Aorta (tissue), 5 donors: ENCODE data around the gene SERHL2. TPM values are rescaled to one million over a fixed set of nuclear protein-coding genes. Genes with fewer than 3 reads are reported as not detected.
A peak's percentile ranks its signal among the peaks of the same experiment; 100 is the strongest.
"Not testable (repeated sequence)": the region's sequence is repeated elsewhere in the genome, so short reads cannot be mapped to it uniquely, and the experiment has no call there.

Experiments used
- ATAC-seq: fragments of 200-7000 bp; cut with Tn5 transposase; one replicate; pipeline ENCODE4 v1.9.1; 2022; ENCODE audit warnings: moderate library complexity; ENCODE audit not compliant: low FRiP score
- DNase-seq, 2 donors: peaks; one replicate each; pipeline ENCODE4 v3.0.0-alpha.2; 2020
- H3K27ac ChIP-seq, 2 donors: one replicate each; pipeline ENCODE4 v1.5.1; 2013; ENCODE audit warnings: low read length in 2 of 2, mild to moderate bottlenecking in 2 of 2, moderate library complexity in 2 of 2, control low read depth in 1 of 2, inconsistent platforms in 1 of 2, low read depth in 1 of 2
- H3K27me3 ChIP-seq, 2 donors: one replicate each; pipeline ENCODE4 v1.6.1; 2013; ENCODE audit warnings: control low read depth in 1 of 2, low read length in 1 of 2, mild to moderate bottlenecking in 1 of 2, moderate library complexity in 1 of 2; ENCODE audit not compliant: insufficient read depth in 2 of 2, control insufficient read depth in 1 of 2
- H3K36me3 ChIP-seq, 2 donors: one replicate each; pipeline ENCODE4 v1.6.1; 2013; ENCODE audit warnings: control low read depth in 1 of 2, low read length in 1 of 2, mild to moderate bottlenecking in 1 of 2; ENCODE audit not compliant: insufficient read depth in 2 of 2, control insufficient read depth in 1 of 2
- H3K4me1 ChIP-seq, 2 donors: one replicate each; pipeline ENCODE4 v1.6.1; 2013; ENCODE audit warnings: low read length in 2 of 2, control low read depth in 1 of 2, mild to moderate bottlenecking in 1 of 2, moderate library complexity in 1 of 2; ENCODE audit not compliant: insufficient read depth in 2 of 2, control insufficient read depth in 1 of 2
- H3K4me3 ChIP-seq, 2 donors: one replicate each; pipeline ENCODE4 v1.5.1; 2013; ENCODE audit warnings: low read length in 2 of 2, control low read depth in 1 of 2, mild to moderate bottlenecking in 1 of 2
- H3K9me3 ChIP-seq: one replicate; pipeline ENCODE4 v1.6.1; 2013; ENCODE audit warnings: mild to moderate bottlenecking, low read length; ENCODE audit not compliant: control insufficient read depth
- WGBS, 2 donors: extraction: QIAGEN DNeasy Blood & Tissue Kit; methylation state at CpG; one replicate each; pipeline ENCODE4 v1.1.7; 2013; 5-methylcytosine and 5-hydroxymethylcytosine counted together
- intact Hi-C, 2 donors: fragments of 100-400 bp; cut with DNase I; formaldehyde crosslinking; loops; one replicate each; pipeline versions ENCODE4 v1.14.2 to v1.15.0; 2022
- polyA plus RNA-seq, 2 donors: library from polyadenylated mRNA; stranded (reverse); fragments of 200-250 nt; gene quantifications; one replicate each; pipeline ENCODE4 v1.2.3, GENCODE V29; 2013
- total RNA-seq, 2 donors: library from RNA; stranded (reverse); fragmentation: NEBNext Ultra II Directional; extraction: Animal tissue kit (Norgen Biotek cat#: 25700); gene quantifications; one replicate each; pipeline ENCODE4 v1.2.1, GENCODE V29; 2021
- donor health status: healthy with polysubstance abuse.
- donor health status: Bipolar disorder and iron deficiency.
- donor health status: DM: no; HTN: no; CAD: no.
- donor health status: DM: no; HTN: no; CAD: no.
- donor health status: DM: yes; HTN: yes; CAD: no.

The SERHL2 gene
- total and polyA plus RNA-seq, 4 donors = 1.6 to 4.2 (median 2.5) TPM

DNA sequence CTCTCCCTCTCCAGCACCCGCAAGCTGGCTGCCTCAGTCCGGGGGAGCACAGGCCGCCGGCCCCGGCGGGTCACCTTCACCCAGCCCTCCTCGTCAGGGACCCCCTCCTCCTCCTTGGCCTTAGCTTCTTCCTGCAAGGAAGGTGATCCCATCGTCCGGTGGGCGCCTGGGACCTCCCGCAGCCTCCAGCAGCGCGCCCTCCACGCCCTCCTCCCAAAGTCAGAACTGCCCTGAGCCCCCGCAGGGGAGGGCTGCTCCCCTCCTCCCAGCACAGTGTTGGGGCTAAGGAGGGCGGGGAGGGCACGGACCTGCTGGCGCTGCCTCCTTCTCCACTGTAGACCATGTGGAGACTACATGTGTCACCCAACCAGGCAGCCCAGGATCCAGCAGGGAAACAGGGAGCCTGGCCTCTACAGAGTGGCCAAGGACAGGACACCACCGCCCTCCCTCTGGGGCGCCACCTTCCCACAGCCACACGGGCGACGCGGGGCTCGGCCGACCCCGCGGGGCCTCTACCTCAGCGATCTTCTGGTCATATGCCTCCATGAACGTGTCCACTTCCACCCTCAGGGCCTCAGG is 22.3 kb downstream of the SERHL2 start:
- H3K27me3 ChIP-seq, H3K27ac ChIP-seq, H3K4me1 ChIP-seq, H3K36me3 ChIP-seq, intact Hi-C loops, ATAC-seq, H3K4me3 ChIP-seq, DNase-seq, H3K9me3 ChIP-seq: not testable (repeated sequence)
- WGBS, 2 donors = 91 to 93% methylated on average over 13 to 30 of the region's 30 CpGs

DNA sequence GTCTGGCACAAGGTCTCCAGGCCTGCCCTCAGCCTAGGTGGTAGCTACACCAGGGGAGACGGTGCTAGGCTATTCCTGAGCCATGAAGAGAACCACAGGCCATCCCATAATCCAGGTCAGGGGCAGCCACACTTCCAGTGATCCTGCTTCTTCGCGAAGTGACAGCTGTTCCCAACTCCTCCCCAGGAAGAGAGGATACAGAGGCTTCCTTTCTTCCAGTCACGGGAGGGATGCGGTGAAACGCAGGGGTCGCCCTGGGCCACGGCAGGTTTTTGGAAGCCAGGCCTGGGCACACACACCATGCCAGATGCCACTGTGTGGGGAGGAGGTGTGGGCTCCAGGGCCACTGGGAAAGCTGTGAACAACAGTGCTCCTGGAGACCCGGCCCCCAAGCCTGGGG is 23.4 kb downstream of the SERHL2 start:
- DNase-seq, ATAC-seq, H3K4me1 ChIP-seq, H3K9me3 ChIP-seq, H3K27me3 ChIP-seq, intact Hi-C loops, H3K4me3 ChIP-seq, H3K36me3 ChIP-seq, H3K27ac ChIP-seq: not testable (repeated sequence)
- 92 to 95% methylated on average over 8 to 9 of the region's 9 CpGs for WGBS, 2 donors

DNA sequence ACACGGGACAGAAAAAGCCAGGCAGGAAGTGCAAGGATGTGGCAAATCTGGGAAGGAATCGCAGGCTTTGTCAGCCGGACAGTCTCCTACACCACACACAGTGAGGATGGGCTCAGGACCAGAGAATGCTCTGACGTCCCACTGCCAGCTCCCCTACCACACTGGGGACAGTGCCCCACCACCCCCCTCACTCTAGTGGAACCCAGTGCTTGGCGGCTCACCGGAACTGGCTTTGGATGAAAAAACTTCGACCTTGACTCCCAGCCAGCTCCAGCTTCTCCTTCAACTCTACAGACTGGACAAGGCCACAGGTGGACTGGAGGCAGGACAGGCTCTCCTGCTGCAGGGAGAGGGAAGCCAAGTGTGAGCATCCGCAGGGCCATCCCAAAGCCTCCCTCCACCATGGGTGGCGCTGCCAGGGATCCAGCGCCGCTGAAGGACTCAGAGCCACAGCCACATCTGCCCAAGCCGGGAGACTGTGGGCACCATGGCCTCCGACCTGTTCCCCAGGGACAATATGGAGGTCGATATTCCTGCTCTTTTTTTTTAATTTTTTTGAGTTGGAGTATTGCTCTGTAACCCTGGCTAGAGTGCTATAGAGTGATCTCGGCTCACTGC is 24.0 kb downstream of the SERHL2 start:
- Histone ChIP-seq H3K4me1 (peaks cover 0 to 2% of the 10 kb centered on the region in 2 donors), H3K9me3 (no peaks in the 10 kb centered on the region), H3K36me3 (no peaks in the 10 kb centered on the region), H3K4me3 (no peak overlapping the region), H3K27ac (no peak overlapping the region), H3K27me3 (no peaks in the 10 kb centered on the region)
- DNase-seq (no peak), ATAC-seq (no peak)
- WGBS, 2 donors = 80 to 83% methylated on average over 15 of the region's 15 CpGs
- intact Hi-C loops = no loop called here

DNA sequence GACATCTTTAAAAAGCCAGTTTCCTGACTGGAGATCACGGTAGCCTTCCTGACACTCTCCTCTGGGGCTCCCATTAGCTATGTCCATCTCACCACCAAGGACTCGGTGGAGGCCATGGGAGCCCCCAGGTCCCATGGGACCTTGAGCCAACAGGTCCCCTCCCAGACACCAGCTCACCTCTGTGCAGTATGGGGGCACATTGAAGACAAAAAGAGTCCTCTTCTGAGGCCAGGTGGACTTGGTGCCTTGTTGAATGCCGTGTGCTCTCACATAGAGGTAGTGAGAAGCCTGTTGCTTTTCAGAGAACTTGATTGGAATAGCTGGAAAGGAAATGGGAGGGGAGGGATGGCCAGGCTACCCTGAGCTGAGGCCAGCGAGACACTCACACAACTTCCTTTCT is 26.3 kb downstream of the SERHL2 start:
- H3K27me3 ChIP-seq, DNase-seq, ATAC-seq, H3K9me3 ChIP-seq, H3K27ac ChIP-seq, intact Hi-C loops, H3K4me1 ChIP-seq, H3K4me3 ChIP-seq, H3K36me3 ChIP-seq: not testable (repeated sequence)
- WGBS, 2 donors = 81 to 82% methylated on average over 3 of the region's 4 CpGs

DNA sequence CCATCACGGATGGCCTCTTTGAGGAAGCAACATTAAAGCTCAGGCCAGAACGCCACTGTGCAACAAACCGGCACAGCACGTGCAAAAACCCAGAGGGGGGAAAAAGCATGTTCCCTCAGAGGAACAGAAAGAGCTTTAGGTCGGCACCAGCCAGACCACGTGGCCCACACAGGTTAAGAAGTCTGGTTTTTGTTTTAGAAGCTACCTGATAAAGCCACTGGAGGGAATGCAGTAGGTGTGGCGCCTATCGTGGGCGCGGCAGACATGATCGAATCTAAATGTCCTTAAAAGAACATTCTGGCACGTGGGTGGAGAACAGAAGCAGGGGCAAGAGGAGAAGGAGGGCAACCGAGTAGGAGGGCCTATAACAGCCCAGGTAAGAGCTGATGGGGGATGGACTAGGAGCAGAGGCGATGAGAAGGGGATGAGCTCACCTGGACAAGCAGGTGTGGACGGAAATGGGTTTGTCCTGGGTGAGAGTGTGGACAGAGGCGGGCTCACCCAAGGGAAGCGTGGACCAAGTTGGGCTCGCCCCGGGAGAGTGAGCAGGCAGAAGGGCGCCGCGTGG is 27.5 kb downstream of the SERHL2 start:
- ATAC-seq, H3K27ac ChIP-seq, intact Hi-C loops: not testable (repeated sequence)

DNA sequence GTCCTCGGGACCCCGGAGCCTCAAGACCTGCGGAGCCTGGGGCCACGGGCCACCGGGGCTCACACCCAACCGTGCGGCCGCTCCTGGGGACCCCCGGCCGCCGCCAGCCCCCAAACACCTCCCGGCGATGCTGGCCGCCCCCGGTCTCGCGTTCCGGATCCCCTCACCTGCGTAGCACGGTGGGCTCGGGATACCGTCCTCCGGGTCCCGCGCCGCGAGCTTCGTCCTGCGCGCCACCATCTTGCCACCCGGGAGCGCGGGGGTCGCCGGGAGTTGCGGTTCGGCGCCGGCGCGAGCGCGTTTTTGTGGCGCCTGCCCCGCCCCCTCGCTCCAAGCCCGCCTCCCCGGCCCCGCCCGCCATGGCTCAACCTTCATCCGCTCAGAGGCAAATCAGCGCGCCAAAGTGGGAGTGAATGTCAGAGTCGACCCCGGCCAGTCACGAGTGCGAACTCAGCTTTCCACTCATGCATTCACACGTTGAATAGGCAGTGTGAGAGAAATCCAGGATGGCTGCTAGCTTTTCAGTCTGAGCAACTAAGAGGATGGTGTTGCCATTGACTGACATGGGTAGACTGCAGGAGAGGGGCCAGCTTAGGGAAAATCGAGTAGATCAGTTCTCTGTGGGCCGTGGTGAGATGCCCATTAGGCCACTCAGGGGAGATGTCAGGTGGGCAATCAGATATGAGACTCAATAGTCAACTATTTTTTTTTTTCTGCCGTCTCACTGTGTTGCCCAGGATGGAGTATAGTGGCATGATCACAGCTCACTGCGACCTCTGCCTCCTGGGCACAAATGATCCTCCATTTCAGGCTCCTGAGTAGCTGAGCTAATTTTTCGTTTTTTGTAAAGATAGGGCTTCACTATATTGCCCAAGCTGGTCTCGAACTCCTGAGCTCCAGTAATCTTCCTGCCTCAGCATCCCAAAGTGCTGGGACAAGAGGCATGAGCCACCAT is 28.3 kb downstream of the SERHL2 start:
- intact Hi-C loops = no loop called here
- Histone ChIP-seq H3K4me3 (peak overlapping the region; percentile 53 to 71), H3K4me1 (peaks cover 0 to 2% of the 10 kb centered on the region in 2 donors), H3K36me3 (peaks cover 0 to 3% of the 10 kb centered on the region in 2 donors), H3K27me3 (no peaks in the 10 kb centered on the region), H3K27ac (no peak overlapping the region), H3K9me3 (no peaks in the 10 kb centered on the region)
- ATAC-seq (peak; percentile 85), DNase-seq (peak; percentile 88 to 94)
- 6% methylated on average over 51 to 64 of the region's 64 CpGs for WGBS, 2 donors

More for the DNA sequence above, 27.5 kb downstream of the SERHL2 start:
- H3K27me3 ChIP-seq, H3K4me1 ChIP-seq, H3K36me3 ChIP-seq, H3K9me3 ChIP-seq, DNase-seq: not testable (repeated sequence)
- 2 to 4% methylated on average over 6 to 14 of the region's 22 CpGs for WGBS, 2 donors
- peak overlapping the region; percentile 53 to 71 for H3K4me3 ChIP-seq

DNA sequence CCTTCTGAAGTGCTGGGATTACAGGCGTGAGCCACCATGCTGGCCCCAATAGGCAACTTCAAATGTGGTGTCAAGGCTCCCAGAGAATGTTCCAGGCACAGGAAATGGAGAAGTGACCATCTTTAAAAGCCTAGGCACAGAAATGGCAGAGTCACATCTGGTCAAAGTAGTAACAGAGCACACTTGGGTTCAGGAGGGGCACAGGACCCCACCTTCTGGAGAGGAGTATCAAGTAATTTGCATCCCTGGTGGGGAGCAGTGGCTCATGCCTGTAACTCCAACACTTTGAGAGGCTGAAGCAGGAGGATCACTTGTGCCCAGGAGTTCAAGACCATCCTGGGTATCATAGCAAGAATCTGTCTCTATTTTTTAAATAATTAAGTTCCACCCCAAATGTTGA is 29.2 kb downstream of the SERHL2 start:
- Histone ChIP-seq H3K9me3 (no peaks in the 10 kb centered on the region), H3K27ac (no peak overlapping the region), H3K4me3 (no peak overlapping the region), H3K27me3 (no peaks in the 10 kb centered on the region), H3K4me1 (peaks cover 0 to 2% of the 10 kb centered on the region in 2 donors), H3K36me3 (peaks cover 4 to 5% of the 10 kb centered on the region in 2 donors)
- ATAC-seq = no peak
- 87 to 89% methylated on average over 1 of the region's 1 CpG for WGBS, 2 donors
- intact Hi-C loops = no loop called here
- no peak for DNase-seq

DNA sequence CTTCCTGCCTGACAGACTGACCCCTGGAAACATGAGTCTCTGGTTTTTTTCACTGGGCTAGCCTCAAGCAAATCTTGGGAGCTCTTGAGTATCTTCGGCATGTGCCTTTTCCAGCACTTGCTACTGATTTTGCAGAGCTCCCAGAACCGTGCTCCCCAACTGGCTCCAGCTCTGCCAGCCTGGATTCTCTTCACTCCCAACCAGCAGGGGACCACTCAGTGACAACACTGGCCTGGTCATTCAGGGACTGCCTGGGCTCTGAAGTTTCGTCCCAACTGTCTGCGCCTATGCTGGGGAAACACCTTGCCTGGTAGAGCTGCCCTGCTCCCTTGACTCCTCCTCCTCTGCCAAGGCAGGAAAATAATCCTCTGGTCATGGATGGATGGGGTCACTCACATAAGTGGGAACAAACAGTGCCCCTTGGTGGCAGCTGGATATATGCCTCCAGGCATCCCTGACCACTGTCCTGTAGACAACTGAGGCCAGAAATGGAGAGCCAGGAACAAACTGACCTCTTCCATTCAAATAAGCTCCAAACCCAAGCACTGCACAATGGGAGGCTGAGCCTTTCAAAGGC is 30.7 kb downstream of the SERHL2 start:
- intact Hi-C loops = no loop called here
- ATAC-seq = no peak
- WGBS, 2 donors = 87 to 91% methylated on average over 4 of the region's 4 CpGs
- Histone ChIP-seq H3K27ac (no peak overlapping the region), H3K27me3 (no peaks in the 10 kb centered on the region), H3K4me1 (peaks cover 0 to 2% of the 10 kb centered on the region in 2 donors), H3K36me3 (peaks cover 4 to 5% of the 10 kb centered on the region in 2 donors), H3K9me3 (no peaks in the 10 kb centered on the region), H3K4me3 (no peak overlapping the region)
- DNase-seq = no peak
